HG03060 (cell line): ENCODE results near the gene CCNB2.
"Not testable (repeated sequence)": the region's sequence is repeated elsewhere in the genome, so short reads cannot be mapped to it uniquely, and the experiment has no call there.

ENCODE experiments used
- ATAC-seq: cut with Tn5 transposase; IDR thresholded peaks from one replicate; pipeline ENCODE4 v1.9.1; 2021; ENCODE audit warnings: low read depth, moderate number of reproducible peaks; ENCODE audit not compliant: unreplicated experiment

CCNB2 gene

GRCh38 chr15:59162080-59162479 is 57.1 kb downstream of the CCNB2 start:
- not testable (repeated sequence) for ATAC-seq

GRCh38 chr15:59165726-59166125 is 60.8 kb downstream of the CCNB2 start:
- ATAC-seq: no peak

GRCh38 chr15:59166166-59166565 is 61.2 kb downstream of the CCNB2 start:
- no peak for ATAC-seq

- ATAC-seq: no peak
Observed at GRCh38 chr15:59166601-59167265, 61.8 kb downstream of the CCNB2 start.

GRCh38 chr15:59168536-59168935 is 63.6 kb downstream of the CCNB2 start:
- no peak for ATAC-seq

GRCh38 chr15:59169251-59169708 is 64.3 kb downstream of the CCNB2 start:
- ATAC-seq: no peak

- no peak for ATAC-seq
Observed at GRCh38 chr15:59170295-59171066, 65.5 kb downstream of the CCNB2 start.

GRCh38 chr15:59171067-59171397 is 66.1 kb downstream of the CCNB2 start:
- no peak for ATAC-seq

- ATAC-seq: no peak
Observed at GRCh38 chr15:59172289-59172901, 67.4 kb downstream of the CCNB2 start.

GRCh38 chr15:59173194-59173593 is 68.2 kb downstream of the CCNB2 start:
- ATAC-seq: no peak

- no peak for ATAC-seq
Observed at GRCh38 chr15:59174151-59174834, 69.3 kb downstream of the CCNB2 start.
